ENCODE results near the gene PLCD4.

- no peak for TF ChIP-seq EZH2 (IDR thresholded peaks at IDR 0.05; ENCODE audit: insufficient read depth, poor library complexity, severe bottlenecking)
- no peak for TF ChIP-seq EZH2phosphoT487 (IDR thresholded peaks at IDR 0.05; ENCODE audit: insufficient read depth, low read depth)
Observed at GRCh38 chr2:218643751-218644310, 36.1 kb downstream of the PLCD4 start.

All from GM23248 (cell line).